Breast epithelium (tissue), 4 donors: ENCODE results near the gene ASXL1. TPM values are rescaled to one million over a fixed set of nuclear protein-coding genes. Genes with fewer than 3 reads are reported as not detected.

Experiments
- DNase-seq, 2 donors: peaks; one replicate each; pipeline ENCODE4 v3.0.0-alpha.2; 2019; ENCODE audit warnings: low spot score in 2 of 2
- H3K27ac ChIP-seq, 2 donors: fragments of 200-600 bp; sonication (generic) in 1 of 2; one replicate each; pipeline ENCODE4 v1.5.1; 2016 to 2019; ENCODE audit warnings: mild to moderate bottlenecking in 1 of 2
- H3K27me3 ChIP-seq, 2 donors: fragments of 200-600 bp; sonication (generic) in 1 of 2; one replicate each; pipeline versions ENCODE4 v1.5.1 to v1.6.0; 2017 to 2019; ENCODE audit warnings: control low read depth in 1 of 2, mild to moderate bottlenecking in 1 of 2
- H3K36me3 ChIP-seq: fragments of 200-600 bp; one replicate; pipeline ENCODE4 v1.5.1; 2019
- H3K4me1 ChIP-seq, 2 donors: fragments of 200-600 bp; sonication (generic); one replicate each; pipeline ENCODE4 v1.5.1; 2016 to 2019; ENCODE audit warnings: control low read depth in 1 of 2
- H3K4me3 ChIP-seq, 3 donors: fragments of 200-600 bp; sonication (generic); 1 replicate in 2 of 3; 2 replicates in 1 of 3; pipeline ENCODE4 v1.5.1; 2016 to 2019; ENCODE audit warnings: mild to moderate bottlenecking in 3 of 3, moderate library complexity in 2 of 3
- H3K9me3 ChIP-seq, 2 donors: fragments of 200-600 bp; sonication (generic) in 1 of 2; one replicate each; pipeline ENCODE4 v1.5.1; 2016 to 2019; ENCODE audit warnings: control low read depth in 1 of 2
- CTCF ChIP-seq, 3 donors: fragments of 450-650 bp; IDR thresholded peaks; one replicate each; pipeline ENCODE4 v1.5.1; 2016 to 2017; ENCODE audit warnings: antibody characterized with exemption in 3 of 3, mild to moderate bottlenecking in 3 of 3, moderate library complexity in 3 of 3
- POLR2A ChIP-seq: fragments of 450-650 bp; IDR thresholded peaks from one replicate; pipeline ENCODE4 v1.6.1; 2016; ENCODE audit warnings: antibody characterized with exemption, mild to moderate bottlenecking, moderate library complexity
- POLR2AphosphoS5 ChIP-seq, 3 donors: sonication (generic); formaldehyde crosslinking; IDR thresholded peaks; one replicate each; pipeline ENCODE4 v1.6.1; 2017; ENCODE audit warnings: antibody characterized with exemption in 3 of 3
- intact Hi-C: fragments of 100-400 bp; cut with DNase I; formaldehyde crosslinking; loops from one replicate; pipeline ENCODE4 v1.15.1; 2023; ENCODE audit warnings: low total_unique reads
- total RNA-seq, 3 donors: library from RNA; depleted of rRNA; stranded (reverse); fragments of >200 nt; gene quantifications; one replicate each; pipeline ENCODE4 v1.1.0, GENCODE V29; 2016

Gene ASXL1
- total RNA-seq, 3 donors from 2014 or later, result 73.3 to 102 (median 97.3) TPM

- H3K36me3 ChIP-seq, result no peaks in the 10 kb centered on the region
- no peak for DNase-seq
- peak overlapping the region in 1 of 2 donors; percentile 29 for H3K27ac ChIP-seq
- TF ChIP-seq POLR2AphosphoS5 (IDR thresholded peaks at IDR 0.05), result no peak
- no peak for TF ChIP-seq POLR2A
- no peak for TF ChIP-seq CTCF (IDR thresholded peaks at IDR 0.05)
- no peak overlapping the region for H3K4me3 ChIP-seq
- H3K27me3 ChIP-seq, result no peaks in the 10 kb centered on the region
- H3K9me3 ChIP-seq, result no peaks in the 10 kb centered on the region
- intact Hi-C loops, result no loop called here
- H3K4me1 ChIP-seq, result peaks cover 10 to 25% of the 10 kb centered on the region in 2 donors
Observed at GRCh38 chr20:32468860-32469259, 110.7 kb downstream of the ASXL1 start.

DNA sequence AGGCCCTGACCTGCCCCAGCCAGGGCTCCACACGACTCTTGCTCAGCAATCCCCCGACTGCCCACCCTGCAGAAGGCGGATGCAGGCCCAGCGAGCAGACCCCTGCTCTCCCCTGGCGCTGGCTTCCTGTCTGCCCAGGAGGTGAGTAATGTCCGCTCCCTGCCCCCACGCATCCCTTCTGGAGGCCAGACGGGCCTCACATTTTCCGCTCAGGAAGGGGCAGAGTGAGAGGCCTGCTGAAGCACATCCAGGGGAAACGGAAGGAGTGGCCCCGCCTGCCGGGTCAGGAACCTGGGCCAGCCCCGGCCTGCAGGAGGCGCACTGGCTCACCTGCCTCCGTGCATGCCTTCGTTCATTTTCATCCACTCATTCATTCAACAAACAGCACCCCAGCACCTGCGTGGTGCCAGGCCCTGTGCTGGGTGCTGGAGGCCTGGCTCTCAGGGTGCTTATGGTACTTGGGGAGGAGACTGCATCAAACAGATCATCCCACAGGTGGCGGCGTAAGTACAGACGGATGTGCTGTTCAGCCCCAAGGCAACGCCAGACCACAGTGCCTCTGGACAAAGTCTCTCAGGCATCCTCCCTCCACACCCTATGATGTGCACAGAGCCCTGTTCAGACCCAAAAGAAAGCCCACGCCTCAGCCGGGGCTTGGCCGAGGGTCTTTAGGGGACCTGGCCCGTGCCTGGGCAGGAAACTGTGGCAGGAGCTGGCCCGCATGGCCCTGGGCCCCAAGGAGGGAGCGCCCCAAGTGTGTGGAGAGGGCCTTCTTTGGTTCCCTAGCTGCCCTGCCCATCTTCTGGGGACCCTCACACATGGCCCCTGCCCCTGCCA lies 112.1 kb downstream of the ASXL1 start:
- H3K4me3 ChIP-seq, result no peak overlapping the region
- no peaks in the 10 kb centered on the region for H3K27me3 ChIP-seq
- peaks cover 19% of the 10 kb centered on the region in 2 donors for H3K4me1 ChIP-seq
- H3K27ac ChIP-seq, result peak overlapping the region; percentile 48 to 62
- H3K36me3 ChIP-seq, result no peaks in the 10 kb centered on the region
- no peak for DNase-seq
- TF ChIP-seq POLR2A (no peak), CTCF (IDR thresholded peaks at IDR 0.05) (peak in 1 of 3 donors; percentile 27), POLR2AphosphoS5 (IDR thresholded peaks at IDR 0.05) (peak in 2 of 3 donors; percentile 46 to 68)
- H3K9me3 ChIP-seq, result no peaks in the 10 kb centered on the region
- intact Hi-C loops, result no loop called here

DNA sequence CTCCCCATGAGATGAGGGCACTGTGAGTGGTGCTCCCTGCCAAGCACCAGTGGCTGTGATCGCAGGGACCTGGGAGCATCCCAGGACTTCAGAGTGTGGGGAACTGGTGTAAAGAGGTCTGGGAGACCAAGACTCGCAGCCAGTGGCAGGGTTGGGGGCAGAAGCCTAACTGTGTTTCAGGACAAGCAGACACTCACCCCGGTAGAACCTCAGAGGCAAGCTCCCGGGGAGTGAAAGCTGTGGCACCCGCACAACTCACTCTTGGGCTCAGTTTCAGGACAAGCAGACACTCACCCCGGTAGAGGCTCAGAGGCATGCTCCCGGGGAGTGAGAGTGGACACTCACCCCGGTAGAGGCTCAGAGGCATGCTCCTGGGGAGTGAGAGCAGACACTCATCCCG lies 112.8 kb downstream of the ASXL1 start:
- no peaks in the 10 kb centered on the region for H3K9me3 ChIP-seq
- H3K4me3 ChIP-seq, result no peak overlapping the region
- no peak for TF ChIP-seq POLR2A
- TF ChIP-seq POLR2AphosphoS5 (IDR thresholded peaks at IDR 0.05), result no peak
- TF ChIP-seq CTCF (IDR thresholded peaks at IDR 0.05), result no peak
- H3K27me3 ChIP-seq, result no peaks in the 10 kb centered on the region
- intact Hi-C loops, result no loop called here
- no peak for DNase-seq
- peaks cover 18 to 19% of the 10 kb centered on the region in 2 donors for H3K4me1 ChIP-seq
- H3K27ac ChIP-seq, result peak overlapping the region; percentile 48 to 62
- no peaks in the 10 kb centered on the region for H3K36me3 ChIP-seq

DNA sequence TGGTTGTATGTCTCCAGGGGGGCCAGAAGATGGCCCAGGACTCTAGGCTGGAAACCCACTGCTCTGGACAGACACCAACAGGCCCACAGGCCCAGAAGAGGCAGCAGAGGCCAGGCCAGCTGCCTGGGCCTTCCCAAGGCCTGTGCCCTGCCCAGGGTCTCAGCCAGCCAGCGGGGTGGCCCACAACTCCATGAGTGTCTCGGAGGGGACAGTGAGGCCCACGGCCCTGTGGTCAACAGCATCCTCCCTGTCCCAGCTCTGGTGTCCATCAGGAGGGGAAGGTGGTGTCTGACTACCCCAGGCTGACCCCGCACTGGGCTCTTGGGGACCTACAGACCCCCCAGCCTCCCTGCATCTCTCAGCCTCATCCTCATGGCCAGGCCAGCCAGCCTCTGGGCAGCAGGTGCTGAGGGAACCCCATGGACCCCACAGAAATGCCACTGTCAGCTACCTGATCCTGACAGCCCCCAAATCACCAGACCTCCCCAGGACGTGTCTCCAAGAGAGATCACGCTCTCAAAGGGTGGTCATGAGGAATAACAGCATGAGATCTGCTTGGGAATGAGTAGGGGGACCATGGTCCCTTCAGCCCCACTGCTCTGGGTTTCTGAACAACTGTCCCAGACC lies 114.6 kb downstream of the ASXL1 start:
- peak overlapping the region in 1 of 3 donors; percentile 67 for H3K4me3 ChIP-seq
- H3K4me1 ChIP-seq, result peaks cover 11 to 31% of the 10 kb centered on the region in 2 donors
- H3K9me3 ChIP-seq, result no peaks in the 10 kb centered on the region
- no peak for DNase-seq
- TF ChIP-seq POLR2AphosphoS5 (IDR thresholded peaks at IDR 0.05), result no peak
- TF ChIP-seq CTCF (IDR thresholded peaks at IDR 0.05), result no peak
- TF ChIP-seq POLR2A, result no peak
- no peaks in the 10 kb centered on the region for H3K36me3 ChIP-seq
- H3K27me3 ChIP-seq, result no peaks in the 10 kb centered on the region
- intact Hi-C loops, result no loop called here
- peak overlapping the region; percentile 87 to 95 for H3K27ac ChIP-seq
